Measurements from ENCODE around the gene DGKE.

The DGKE gene

GRCh38 chr17:56851008-56851407, 17.1 kb downstream of the DGKE start:
- no peak for FAIRE-seq

GRCh38 chr17:56861899-56862298, 27.9 kb downstream of the DGKE start:
- FAIRE-seq = no peak

- no peak for FAIRE-seq
Measured at GRCh38 chr17:56863974-56864373, 30.0 kb downstream of the DGKE start.

GRCh38 chr17:56866076-56866475, 32.1 kb downstream of the DGKE start:
- no peak for FAIRE-seq

- FAIRE-seq = no peak
Measured at GRCh38 chr17:56866496-56866895, 32.5 kb downstream of the DGKE start.

- FAIRE-seq = no peak
Measured at GRCh38 chr17:56867948-56868376, 34.0 kb downstream of the DGKE start.

GRCh38 chr17:56868716-56869115, 34.8 kb downstream of the DGKE start:
- no peak for FAIRE-seq

GRCh38 chr17:56870081-56870651, 36.2 kb downstream of the DGKE start:
- no peak for FAIRE-seq

GRCh38 chr17:56876766-56877179, 42.8 kb downstream of the DGKE start:
- FAIRE-seq = no peak

- FAIRE-seq = no peak
Measured at GRCh38 chr17:56879280-56879679, 45.3 kb downstream of the DGKE start.

- no peak for FAIRE-seq
Measured at GRCh38 chr17:56880133-56880532, 46.2 kb downstream of the DGKE start.

- no peak for FAIRE-seq
Measured at GRCh38 chr17:56880571-56880970, 46.6 kb downstream of the DGKE start.

GRCh38 chr17:56881685-56882295, 47.8 kb downstream of the DGKE start:
- no peak for FAIRE-seq

GRCh38 chr17:56883616-56884015, 49.7 kb downstream of the DGKE start:
- FAIRE-seq = no peak

- FAIRE-seq = no peak
Measured at GRCh38 chr17:56884483-56885311, 50.7 kb downstream of the DGKE start.

GRCh38 chr17:56885312-56885657, 51.3 kb downstream of the DGKE start:
- FAIRE-seq = no peak

GRCh38 chr17:56886288-56886731, 52.4 kb downstream of the DGKE start:
- no peak for FAIRE-seq

GRCh38 chr17:56887105-56887504, 53.2 kb downstream of the DGKE start:
- no peak for FAIRE-seq

GRCh38 chr17:56887552-56888467, 53.9 kb downstream of the DGKE start:
- no peak for FAIRE-seq

GRCh38 chr17:56890390-56890789, 56.4 kb downstream of the DGKE start:
- no peak for FAIRE-seq

- FAIRE-seq = no peak
Measured at GRCh38 chr17:56890906-56891674, 57.1 kb downstream of the DGKE start.

- FAIRE-seq = no peak
Measured at GRCh38 chr17:56891751-56892150, 57.8 kb downstream of the DGKE start.

All from endometrium (tissue), 2 donors.